Endothelial cell of umbilical vein (primary cell): ENCODE measurements around the gene KYAT1. TPM values are rescaled to one million over a fixed set of nuclear protein-coding genes. Genes with fewer than 3 reads are reported as not detected.

Source experiments
- BruUV-seq: library from RNA; stranded (reverse); fragments of 400-500 nt; replicated peaks from 2 replicates; lab custom pipeline; 2021; lab: Mats Ljungman, UMichigan
- CTCF ChIA-PET: fragments of 300-600, 350-600 bp; sonication (Branson Sonifier 250); formaldehyde crosslinking; loops from one replicate; lab custom pipeline; 2021; ENCODE audit warnings: antibody characterized with exemption, inconsistent platforms; lab: Charles Lee
- POLR2A ChIA-PET: fragments of 300-600, 350-600 bp; sonication (Branson Sonifier 250); formaldehyde crosslinking; loops from one replicate; lab custom pipeline; 2021; ENCODE audit warnings: antibody characterized with exemption, inconsistent platforms; lab: Charles Lee
- DNase-seq: peaks from one replicate; pipeline ENCODE4 v3.0.0-alpha.2; 2011; ENCODE audit warnings: low read depth, low spot score
- FAIRE-seq: peaks from 2 replicates; lab custom pipeline; 2011; peaks lifted over from hg19 to GRCh38; lab: Jason Lieb, UNC
- H2AFZ ChIP-seq: 2 replicates; pipeline ENCODE4 v1.6.0; 2012; ENCODE audit warnings: low read depth, low read length, control low read depth, inconsistent platforms
- H3K27ac ChIP-seq: 2 replicates; pipeline ENCODE4 v1.5.1; 2011; ENCODE audit warnings: low read depth, mild to moderate bottlenecking, control low read depth, low read length, moderate library complexity; ENCODE audit not compliant: insufficient read depth
- H3K27me3 ChIP-seq, 2 experiments: 2 replicates each; pipeline versions ENCODE4 v1.6.0 to v1.6.1; 2011; ENCODE audit warnings: low read length in 2 of 2, mixed read lengths in 1 of 2; ENCODE audit not compliant: control insufficient read depth in 2 of 2, insufficient read depth in 2 of 2
- H3K36me3 ChIP-seq, 2 experiments: 2 replicates in 1 of 2; 3 replicates in 1 of 2; pipeline ENCODE4 v1.5.1; 2011; ENCODE audit warnings: low read length in 2 of 2, mild to moderate bottlenecking in 1 of 2, moderate library complexity in 1 of 2; ENCODE audit not compliant: control insufficient read depth in 2 of 2, insufficient read depth in 2 of 2; ENCODE audit errors: extremely low read depth in 1 of 2
- H3K4me1 ChIP-seq: 3 replicates; pipeline ENCODE4 v1.5.1; 2011; ENCODE audit warnings: mild to moderate bottlenecking, low read length; ENCODE audit not compliant: control insufficient read depth, insufficient read depth; ENCODE audit errors: extremely low read depth
- H3K4me2 ChIP-seq: 2 replicates; pipeline ENCODE4 v1.6.1; 2011; ENCODE audit warnings: low read length, control low read depth, mixed read lengths; ENCODE audit not compliant: insufficient read depth
- H3K4me3 ChIP-seq, 3 experiments: fragments of 200-600 bp in 1 of 3; sonication (generic), shearing (Covaris generic) in 1 of 3; replicated peaks in 1 of 3; 2 replicates each; pipeline ENCODE4 v1.5.1; 2011 to 2016; ENCODE audit warnings: control low read depth in 3 of 3, low read length in 3 of 3, mild to moderate bottlenecking in 2 of 3, inconsistent platforms in 1 of 3, low read depth in 1 of 3, moderate library complexity in 1 of 3; ENCODE audit not compliant: insufficient read depth in 1 of 3
- H3K79me2 ChIP-seq: 2 replicates; pipeline ENCODE4 v1.6.0; 2012; ENCODE audit warnings: low read length, inconsistent platforms; ENCODE audit not compliant: control insufficient read depth, insufficient read depth
- H3K9ac ChIP-seq: replicated peaks from 2 replicates; pipeline ENCODE3; 2011; ENCODE audit warnings: low read length, control low read depth; ENCODE audit not compliant: insufficient read depth; ENCODE audit errors: extremely low read depth
- H3K9me1 ChIP-seq: replicated peaks from 3 replicates; pipeline ENCODE4 v1.6.0; 2011; ENCODE audit warnings: mild to moderate bottlenecking, low read length; ENCODE audit not compliant: control insufficient read depth, insufficient read depth; ENCODE audit errors: extremely low read depth
- H3K9me3 ChIP-seq: replicated peaks from 2 replicates; pipeline ENCODE4 v1.5.1; 2012; ENCODE audit warnings: low read length, inconsistent platforms; ENCODE audit not compliant: control insufficient read depth, insufficient read depth
- H4K20me1 ChIP-seq: replicated peaks from 2 replicates; pipeline ENCODE3; 2011; ENCODE audit warnings: mild to moderate bottlenecking, low read length; ENCODE audit not compliant: control insufficient read depth, insufficient read depth; ENCODE audit errors: extremely low read depth
- EZH2 ChIP-seq: IDR thresholded peaks from 2 replicates; pipeline ENCODE4 v1.6.1; 2012; ENCODE audit warnings: borderline replicate concordance, low read depth, mild to moderate bottlenecking, moderate library complexity, low read length, inconsistent platforms; ENCODE audit not compliant: severe bottlenecking
- FOS ChIP-seq: IDR thresholded peaks from 2 replicates; pipeline ENCODE4 v1.6.1; 2011; ENCODE audit warnings: mild to moderate bottlenecking, low read length, moderate library complexity, borderline replicate concordance; ENCODE audit not compliant: insufficient read depth
- GATA2 ChIP-seq: IDR thresholded peaks from 2 replicates; pipeline ENCODE4 v1.7.0; 2011; ENCODE audit warnings: low read depth, mild to moderate bottlenecking, moderate library complexity, mixed read lengths, low read length; ENCODE audit not compliant: insufficient read length, insufficient read depth
- JUN ChIP-seq: IDR thresholded peaks from 2 replicates; pipeline ENCODE4 v1.6.1; 2011; ENCODE audit warnings: borderline replicate concordance, low read depth; ENCODE audit not compliant: insufficient read length, insufficient read depth
- MYC ChIP-seq: IDR thresholded peaks from one replicate; pipeline ENCODE4 v1.6.1; 2011; ENCODE audit warnings: mild to moderate bottlenecking, low read depth, low read length
- POLR2A ChIP-seq: IDR thresholded peaks from 2 replicates; pipeline ENCODE4 v1.6.1; 2012; ENCODE audit warnings: low read depth, mild to moderate bottlenecking, control low read depth, low read length
- POLR2AphosphoS5 ChIP-seq: IDR thresholded peaks from 2 replicates; pipeline ENCODE4 v1.6.1; 2012; ENCODE audit warnings: low read depth, mild to moderate bottlenecking, control low read depth, low read length, moderate library complexity; ENCODE audit not compliant: insufficient read depth
- dilution Hi-C: fragments of 300-500 bp; cut with MboI; formaldehyde crosslinking; loops from one replicate; pipeline ENCODE4 v1.15.0; 2019; ENCODE audit warnings: low sequenced_read_pairs; ENCODE audit not compliant: extremely low pct_ligation_motif_present
- intact Hi-C: fragments of 100-400 bp; cut with micrococcal nuclease; formaldehyde crosslinking; loops from one replicate; pipeline ENCODE4 v1.10.0; 2022
- polyA plus RNA-seq, 4 experiments: library from polyadenylated mRNA; depleted of rRNA in 3 of 4; stranded (reverse) in 3 of 4; unstranded in 1 of 4; fragments of >200 nt; gene quantifications; 2 replicates each; pipeline versions ENCODE4 v1.2.1 to v1.2.3, GENCODE V29; 2011 to 2012; ENCODE audit warnings: missing spikeins in 1 of 4
- total RNA-seq: library from RNA; stranded (reverse); gene quantifications from 2 replicates; pipeline ENCODE4 v1.2.3, GENCODE V29; 2021
- TF ChIP-seq, protein P1 (sequence below), 2 donors: IDR thresholded peaks; 1 replicate in 1 of 2; 2 replicates in 1 of 2; pipeline ENCODE4 v1.5.1; 2011; ENCODE audit warnings: low read length in 2 of 2, mild to moderate bottlenecking in 2 of 2, moderate library complexity in 2 of 2, control low read depth in 1 of 2, inconsistent platforms in 1 of 2, low read depth in 1 of 2; ENCODE audit not compliant: insufficient read depth in 1 of 2; ENCODE audit errors: extremely low read depth in 1 of 2
- TF ChIP-seq, protein P2 (sequence below): IDR thresholded peaks from 2 replicates; pipeline ENCODE4 v1.6.1; 2011; ENCODE audit not compliant: insufficient read depth, insufficient read length

The KYAT1 gene
- total and polyA plus RNA-seq, 2 donors (not counting 3 experiments of a cell fraction or from before 2014, with no cell fraction given), result 7.2 to 9.6 TPM

GRCh38 chr9:128929560-128929959 lies 47.8 kb upstream of the KYAT1 start:
- H3K36me3 ChIP-seq, result no peaks in the 10 kb centered on the region
- no peak overlapping the region for H3K4me3 ChIP-seq
- H3K4me2 ChIP-seq, result no peak overlapping the region
- H2AFZ ChIP-seq, result no peak overlapping the region
- dilution Hi-C loops (no loop called here), intact Hi-C loops (loop anchor here (5.0 kb wide), 1 partner anchor 47 kb away; the partner anchor contains the start of genes KYAT1 and LRRC8A)
- POLR2A ChIA-PET, result interaction anchor here (0.6 to 0.7 kb wide), 2 partner anchors 26 to 55 kb away, joined by 4 to 5 read pairs; no protein-coding TSS in a partner anchor
- no peaks in the 10 kb centered on the region for H3K27me3 ChIP-seq
- H3K27ac ChIP-seq, result no peak overlapping the region
- H3K79me2 ChIP-seq, result no peaks in the 10 kb centered on the region
- no TSS peak for BruUV-seq
- DNase-seq (no peak), FAIRE-seq (no peak)
- H3K9me1 ChIP-seq, result no peaks in the 10 kb centered on the region
- H3K4me1 ChIP-seq, result no peaks in the 10 kb centered on the region
- no peak overlapping the region for H3K9ac ChIP-seq
- CTCF ChIA-PET, result interaction anchor here (1.3 to 7.2 kb wide), 9 partner anchors 10 to 111 kb away, joined by 3 to 146 read pairs (median 7); partner anchors contain the start of gene ENDOG
- no peaks in the 10 kb centered on the region for H3K9me3 ChIP-seq
- TF ChIP-seq POLR2AphosphoS5 (no peak), FOS (no peak), GATA2 (no peak), POLR2A (no peak)
- no peaks in the 10 kb centered on the region for H4K20me1 ChIP-seq

GRCh38 chr9:128928624-128929023 lies 46.9 kb upstream of the KYAT1 start:
- Histone ChIP-seq H2AFZ (no peak overlapping the region), H3K9me3 (no peaks in the 10 kb centered on the region), H3K27ac (no peak overlapping the region), H3K4me3 (no peak overlapping the region), H3K9me1 (no peaks in the 10 kb centered on the region), H3K27me3 (no peaks in the 10 kb centered on the region), H3K36me3 (no peaks in the 10 kb centered on the region), H4K20me1 (no peaks in the 10 kb centered on the region), H3K79me2 (no peaks in the 10 kb centered on the region), H3K4me1 (no peaks in the 10 kb centered on the region), H3K4me2 (no peak overlapping the region), H3K9ac (no peak overlapping the region)
- FAIRE-seq (no peak), DNase-seq (no peak)
- ChIA-PET POLR2A (no interaction called here), CTCF (interaction anchor here (0.6 to 7.2 kb wide), 23 partner anchors 8 to 195 kb away, joined by 3 to 146 read pairs (median 5); partner anchors contain the start of genes ENDOG, KYAT1, LRRC8A and SH3GLB2)
- no TSS peak for BruUV-seq
- intact Hi-C loops (loop anchor here (1.0 to 5.0 kb wide), 4 partner anchors 46 to 195 kb away; partner anchors contain the start of genes ENDOG, KYAT1 and LRRC8A), dilution Hi-C loops (no loop called here)
- no peak for TF ChIP-seq GATA2
- no peak for TF ChIP-seq POLR2AphosphoS5
- no peak for TF ChIP-seq FOS
- TF ChIP-seq, protein P1, sequence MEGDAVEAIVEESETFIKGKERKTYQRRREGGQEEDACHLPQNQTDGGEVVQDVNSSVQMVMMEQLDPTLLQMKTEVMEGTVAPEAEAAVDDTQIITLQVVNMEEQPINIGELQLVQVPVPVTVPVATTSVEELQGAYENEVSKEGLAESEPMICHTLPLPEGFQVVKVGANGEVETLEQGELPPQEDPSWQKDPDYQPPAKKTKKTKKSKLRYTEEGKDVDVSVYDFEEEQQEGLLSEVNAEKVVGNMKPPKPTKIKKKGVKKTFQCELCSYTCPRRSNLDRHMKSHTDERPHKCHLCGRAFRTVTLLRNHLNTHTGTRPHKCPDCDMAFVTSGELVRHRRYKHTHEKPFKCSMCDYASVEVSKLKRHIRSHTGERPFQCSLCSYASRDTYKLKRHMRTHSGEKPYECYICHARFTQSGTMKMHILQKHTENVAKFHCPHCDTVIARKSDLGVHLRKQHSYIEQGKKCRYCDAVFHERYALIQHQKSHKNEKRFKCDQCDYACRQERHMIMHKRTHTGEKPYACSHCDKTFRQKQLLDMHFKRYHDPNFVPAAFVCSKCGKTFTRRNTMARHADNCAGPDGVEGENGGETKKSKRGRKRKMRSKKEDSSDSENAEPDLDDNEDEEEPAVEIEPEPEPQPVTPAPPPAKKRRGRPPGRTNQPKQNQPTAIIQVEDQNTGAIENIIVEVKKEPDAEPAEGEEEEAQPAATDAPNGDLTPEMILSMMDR (IDR thresholded peaks at IDR 0.05; ENCODE audit: extremely low read depth in 1 of 2, insufficient read depth in 1 of 2, low read depth in 1 of 2, low read length in 2 of 2), result no peak
- TF ChIP-seq EZH2, result no peak
- no peak for TF ChIP-seq MYC
- no peak for TF ChIP-seq POLR2A
- no peak for TF ChIP-seq JUN
- TF ChIP-seq, protein P2, sequence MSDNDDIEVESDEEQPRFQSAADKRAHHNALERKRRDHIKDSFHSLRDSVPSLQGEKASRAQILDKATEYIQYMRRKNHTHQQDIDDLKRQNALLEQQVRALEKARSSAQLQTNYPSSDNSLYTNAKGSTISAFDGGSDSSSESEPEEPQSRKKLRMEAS, result no peak
